Endothelial cell of umbilical vein (primary cell): ENCODE data around the gene PDE11A. TPM values are rescaled to one million over a fixed set of nuclear protein-coding genes. Genes with fewer than 3 reads are reported as not detected.

Experiments
- BruUV-seq: library from RNA; stranded (reverse); fragments of 400-500 nt; replicated peaks from 2 replicates; lab custom pipeline; 2021; lab: Mats Ljungman, UMichigan
- CTCF ChIA-PET: fragments of 300-600, 350-600 bp; sonication (Branson Sonifier 250); formaldehyde crosslinking; loops from one replicate; lab custom pipeline; 2021; ENCODE audit warnings: antibody characterized with exemption, inconsistent platforms; lab: Charles Lee
- POLR2A ChIA-PET: fragments of 300-600, 350-600 bp; sonication (Branson Sonifier 250); formaldehyde crosslinking; loops from one replicate; lab custom pipeline; 2021; ENCODE audit warnings: antibody characterized with exemption, inconsistent platforms; lab: Charles Lee
- DNase-seq: peaks from one replicate; pipeline ENCODE4 v3.0.0-alpha.2; 2011; ENCODE audit warnings: low read depth, low spot score
- FAIRE-seq: peaks from 2 replicates; lab custom pipeline; 2011; peaks lifted over from hg19 to GRCh38; lab: Jason Lieb, UNC
- H2AFZ ChIP-seq: 2 replicates; pipeline ENCODE4 v1.6.0; 2012; ENCODE audit warnings: low read depth, low read length, control low read depth, inconsistent platforms
- H3K27ac ChIP-seq: 2 replicates; pipeline ENCODE4 v1.5.1; 2011; ENCODE audit warnings: low read depth, mild to moderate bottlenecking, control low read depth, low read length, moderate library complexity; ENCODE audit not compliant: insufficient read depth
- H3K27me3 ChIP-seq, 2 experiments: 2 replicates each; pipeline versions ENCODE4 v1.6.0 to v1.6.1; 2011; ENCODE audit warnings: low read length in 2 of 2, mixed read lengths in 1 of 2; ENCODE audit not compliant: control insufficient read depth in 2 of 2, insufficient read depth in 2 of 2
- H3K36me3 ChIP-seq, 2 experiments: 2 replicates in 1 of 2; 3 replicates in 1 of 2; pipeline ENCODE4 v1.5.1; 2011; ENCODE audit warnings: low read length in 2 of 2, mild to moderate bottlenecking in 1 of 2, moderate library complexity in 1 of 2; ENCODE audit not compliant: control insufficient read depth in 2 of 2, insufficient read depth in 2 of 2; ENCODE audit errors: extremely low read depth in 1 of 2
- H3K4me1 ChIP-seq: 3 replicates; pipeline ENCODE4 v1.5.1; 2011; ENCODE audit warnings: mild to moderate bottlenecking, low read length; ENCODE audit not compliant: control insufficient read depth, insufficient read depth; ENCODE audit errors: extremely low read depth
- H3K4me2 ChIP-seq: 2 replicates; pipeline ENCODE4 v1.6.1; 2011; ENCODE audit warnings: low read length, control low read depth, mixed read lengths; ENCODE audit not compliant: insufficient read depth
- H3K4me3 ChIP-seq, 3 experiments: fragments of 200-600 bp in 1 of 3; sonication (generic), shearing (Covaris generic) in 1 of 3; replicated peaks in 1 of 3; 2 replicates each; pipeline ENCODE4 v1.5.1; 2011 to 2016; ENCODE audit warnings: control low read depth in 3 of 3, low read length in 3 of 3, mild to moderate bottlenecking in 2 of 3, inconsistent platforms in 1 of 3, low read depth in 1 of 3, moderate library complexity in 1 of 3; ENCODE audit not compliant: insufficient read depth in 1 of 3
- H3K79me2 ChIP-seq: 2 replicates; pipeline ENCODE4 v1.6.0; 2012; ENCODE audit warnings: low read length, inconsistent platforms; ENCODE audit not compliant: control insufficient read depth, insufficient read depth
- H3K9ac ChIP-seq: replicated peaks from 2 replicates; pipeline ENCODE3; 2011; ENCODE audit warnings: low read length, control low read depth; ENCODE audit not compliant: insufficient read depth; ENCODE audit errors: extremely low read depth
- H3K9me1 ChIP-seq: replicated peaks from 3 replicates; pipeline ENCODE4 v1.6.0; 2011; ENCODE audit warnings: mild to moderate bottlenecking, low read length; ENCODE audit not compliant: control insufficient read depth, insufficient read depth; ENCODE audit errors: extremely low read depth
- H3K9me3 ChIP-seq: replicated peaks from 2 replicates; pipeline ENCODE4 v1.5.1; 2012; ENCODE audit warnings: low read length, inconsistent platforms; ENCODE audit not compliant: control insufficient read depth, insufficient read depth
- H4K20me1 ChIP-seq: replicated peaks from 2 replicates; pipeline ENCODE3; 2011; ENCODE audit warnings: mild to moderate bottlenecking, low read length; ENCODE audit not compliant: control insufficient read depth, insufficient read depth; ENCODE audit errors: extremely low read depth
- CTCF ChIP-seq, 2 donors: IDR thresholded peaks; 1 replicate in 1 of 2; 2 replicates in 1 of 2; pipeline ENCODE4 v1.5.1; 2011; ENCODE audit warnings: low read length in 2 of 2, mild to moderate bottlenecking in 2 of 2, moderate library complexity in 2 of 2, control low read depth in 1 of 2, inconsistent platforms in 1 of 2, low read depth in 1 of 2; ENCODE audit not compliant: insufficient read depth in 1 of 2; ENCODE audit errors: extremely low read depth in 1 of 2
- EZH2 ChIP-seq: IDR thresholded peaks from 2 replicates; pipeline ENCODE4 v1.6.1; 2012; ENCODE audit warnings: borderline replicate concordance, low read depth, mild to moderate bottlenecking, moderate library complexity, low read length, inconsistent platforms; ENCODE audit not compliant: severe bottlenecking
- FOS ChIP-seq: IDR thresholded peaks from 2 replicates; pipeline ENCODE4 v1.6.1; 2011; ENCODE audit warnings: mild to moderate bottlenecking, low read length, moderate library complexity, borderline replicate concordance; ENCODE audit not compliant: insufficient read depth
- GATA2 ChIP-seq: IDR thresholded peaks from 2 replicates; pipeline ENCODE4 v1.7.0; 2011; ENCODE audit warnings: low read depth, mild to moderate bottlenecking, moderate library complexity, mixed read lengths, low read length; ENCODE audit not compliant: insufficient read length, insufficient read depth
- JUN ChIP-seq: IDR thresholded peaks from 2 replicates; pipeline ENCODE4 v1.6.1; 2011; ENCODE audit warnings: borderline replicate concordance, low read depth; ENCODE audit not compliant: insufficient read length, insufficient read depth
- MYC ChIP-seq: IDR thresholded peaks from one replicate; pipeline ENCODE4 v1.6.1; 2011; ENCODE audit warnings: mild to moderate bottlenecking, low read depth, low read length
- dilution Hi-C: fragments of 300-500 bp; cut with MboI; formaldehyde crosslinking; loops from one replicate; pipeline ENCODE4 v1.15.0; 2019; ENCODE audit warnings: low sequenced_read_pairs; ENCODE audit not compliant: extremely low pct_ligation_motif_present
- intact Hi-C: fragments of 100-400 bp; cut with micrococcal nuclease; formaldehyde crosslinking; loops from one replicate; pipeline ENCODE4 v1.10.0; 2022
- polyA plus RNA-seq, 4 experiments: library from polyadenylated mRNA; depleted of rRNA in 3 of 4; stranded (reverse) in 3 of 4; unstranded in 1 of 4; fragments of >200 nt; gene quantifications; 2 replicates each; pipeline versions ENCODE4 v1.2.1 to v1.2.3, GENCODE V29; 2011 to 2012; ENCODE audit warnings: missing spikeins in 1 of 4
- total RNA-seq: library from RNA; stranded (reverse); gene quantifications from 2 replicates; pipeline ENCODE4 v1.2.3, GENCODE V29; 2021
- TF ChIP-seq, protein P1 (sequence below): IDR thresholded peaks from 2 replicates; pipeline ENCODE4 v1.6.1; 2011; ENCODE audit not compliant: insufficient read depth, insufficient read length

Gene PDE11A
- total and polyA plus RNA-seq, 2 donors (not counting 3 experiments of a cell fraction or from before 2014, with no cell fraction given) = 0.07 to 0.51 TPM

DNA sequence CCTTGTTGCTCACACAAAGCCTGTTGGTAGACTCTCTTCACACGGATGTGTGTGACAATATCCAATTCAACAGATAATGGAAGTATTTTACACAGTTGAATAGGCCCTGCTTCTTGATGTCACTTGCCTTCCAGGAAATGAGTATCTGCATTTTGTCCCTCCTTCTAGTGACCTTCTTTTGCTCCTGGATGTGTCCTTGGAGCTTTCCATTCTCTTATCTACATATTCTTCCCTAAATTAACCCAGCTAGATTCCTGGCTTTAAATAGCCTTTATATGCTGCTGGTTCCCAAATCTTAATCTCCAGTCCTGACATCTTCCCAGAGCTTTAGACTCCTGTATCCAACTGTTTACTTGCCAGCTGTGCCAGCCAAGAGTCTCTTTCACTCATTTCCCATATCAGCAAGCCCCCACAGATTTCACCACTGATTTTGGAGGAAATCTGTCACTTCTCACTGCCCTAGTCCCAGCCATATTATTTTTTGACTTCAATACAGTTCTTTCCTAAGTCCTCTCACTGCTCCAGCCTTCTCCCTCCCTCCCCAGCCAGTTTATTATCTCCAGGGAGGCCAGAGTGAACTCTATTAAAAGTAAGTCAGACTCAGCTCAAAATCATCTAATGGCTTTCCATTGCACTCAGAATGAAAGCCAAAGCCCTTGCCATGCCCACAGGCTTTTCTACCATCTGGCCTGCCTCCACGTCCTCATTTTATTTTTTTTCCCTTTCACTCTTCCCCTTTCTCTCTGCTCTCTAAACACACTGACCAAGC lies 170.0 kb downstream of the PDE11A start:
- H3K36me3 ChIP-seq = no peaks in the 10 kb centered on the region
- intact Hi-C loops = no loop called here
- FAIRE-seq (no peak), DNase-seq (no peak)
- no peak overlapping the region for H2AFZ ChIP-seq
- no peak overlapping the region for H3K4me2 ChIP-seq
- H3K27ac ChIP-seq = no peak overlapping the region
- TF ChIP-seq CTCF (IDR thresholded peaks at IDR 0.05; ENCODE audit: extremely low read depth in 1 of 2, insufficient read depth in 1 of 2, low read depth in 1 of 2, low read length in 2 of 2) = no peak
- dilution Hi-C loops = no loop called here
- BruUV-seq = no TSS peak
- no peak overlapping the region for H3K9ac ChIP-seq
- POLR2A ChIA-PET = no interaction called here
- no peaks in the 10 kb centered on the region for H3K9me1 ChIP-seq
- no peak overlapping the region for H3K4me3 ChIP-seq
- H3K27me3 ChIP-seq = no peaks in the 10 kb centered on the region
- no peaks in the 10 kb centered on the region for H3K9me3 ChIP-seq
- no peaks in the 10 kb centered on the region for H4K20me1 ChIP-seq
- H3K79me2 ChIP-seq = no peaks in the 10 kb centered on the region
- no peaks in the 10 kb centered on the region for H3K4me1 ChIP-seq
- CTCF ChIA-PET = no interaction called here

DNA sequence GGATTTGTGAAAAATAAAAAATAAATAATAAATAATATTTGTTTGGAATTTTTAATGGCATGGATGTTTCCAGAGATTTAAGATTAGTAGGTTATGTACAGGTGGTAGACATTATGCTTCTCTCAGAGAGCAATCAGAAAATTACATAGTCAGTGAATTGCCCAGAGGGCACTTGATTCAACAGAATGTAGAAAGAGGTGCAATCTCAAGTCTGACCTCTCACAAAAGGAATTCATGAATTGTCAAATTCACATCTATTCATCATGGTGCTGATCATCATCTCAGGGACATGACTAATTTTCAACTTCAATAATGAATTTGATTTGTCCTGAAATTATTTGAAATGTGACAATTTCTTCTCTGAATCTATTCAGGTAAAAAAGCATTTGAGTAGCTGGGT lies 172.5 kb downstream of the PDE11A start:
- DNase-seq = no peak

More for the DNA sequence above, 172.5 kb downstream of the PDE11A start:
- BruUV-seq = no TSS peak
- Histone ChIP-seq H3K9ac (no peak overlapping the region), H3K9me1 (no peaks in the 10 kb centered on the region), H2AFZ (no peak overlapping the region), H3K36me3 (no peaks in the 10 kb centered on the region), H3K4me2 (no peak overlapping the region), H3K4me3 (no peak overlapping the region), H3K79me2 (no peaks in the 10 kb centered on the region), H3K27ac (no peak overlapping the region), H3K27me3 (no peaks in the 10 kb centered on the region), H3K4me1 (no peaks in the 10 kb centered on the region), H3K9me3 (no peaks in the 10 kb centered on the region), H4K20me1 (no peaks in the 10 kb centered on the region)
- ChIA-PET POLR2A (no interaction called here), CTCF (interaction anchor here (1.9 kb wide), 1 partner anchor 18 kb away, joined by 4 read pairs; no protein-coding TSS in a partner anchor)
- no peak for TF ChIP-seq JUN
- no peak for TF ChIP-seq MYC
- no peak for TF ChIP-seq FOS
- TF ChIP-seq, protein P1, sequence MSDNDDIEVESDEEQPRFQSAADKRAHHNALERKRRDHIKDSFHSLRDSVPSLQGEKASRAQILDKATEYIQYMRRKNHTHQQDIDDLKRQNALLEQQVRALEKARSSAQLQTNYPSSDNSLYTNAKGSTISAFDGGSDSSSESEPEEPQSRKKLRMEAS = no peak
- TF ChIP-seq CTCF (IDR thresholded peaks at IDR 0.05; ENCODE audit: extremely low read depth in 1 of 2, insufficient read depth in 1 of 2, low read depth in 1 of 2, low read length in 2 of 2) = no peak
- no peak for TF ChIP-seq EZH2
- no peak for TF ChIP-seq GATA2
- intact Hi-C loops (no loop called here), dilution Hi-C loops (no loop called here)
- no peak for FAIRE-seq
